NT2/D1 (cell line): ENCODE results near the gene TMEM184A.

Source experiments
- SUZ12 ChIP-seq: IDR thresholded peaks from 2 replicates; pipeline ENCODE4 v1.6.1; 2011; ENCODE audit not compliant: insufficient read length, insufficient read depth; ENCODE audit errors: extremely low read depth
- YY1 ChIP-seq: IDR thresholded peaks from 2 replicates; pipeline ENCODE4 v1.6.1; 2011; ENCODE audit not compliant: insufficient read length, insufficient read depth

DNA sequence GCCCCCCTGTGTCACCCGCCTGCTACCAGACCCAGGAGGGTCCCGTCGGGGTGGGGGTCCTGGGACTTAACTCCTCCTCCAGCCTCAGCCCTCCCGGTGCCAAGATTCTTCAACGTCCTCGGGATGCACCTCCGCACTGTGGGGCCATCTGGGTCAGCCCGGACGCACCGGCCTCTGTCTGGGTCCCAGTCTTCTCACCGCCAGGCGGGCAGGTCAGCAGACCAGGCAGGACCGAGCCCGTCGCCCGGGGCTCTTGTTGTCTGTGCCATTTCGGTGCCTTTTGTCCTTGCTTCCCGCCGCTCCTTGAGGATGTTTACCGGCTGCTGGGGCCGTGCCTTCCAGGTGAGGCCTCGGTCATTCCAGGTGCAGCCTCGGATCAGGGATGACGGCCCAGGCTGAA lies 46.0 kb upstream of the TMEM184A start:
- TF ChIP-seq SUZ12 (no peak), YY1 (no peak)
